Activated CD8-positive, alpha-beta memory T cell treated with anti-CD3 and anti-CD28 coated beads, Interleukin-2, amount 50 U/mL, for 48 hours (primary cell): Measurements from ENCODE around the gene RALGDS.

Source experiments
- DNase-seq: peaks from one replicate; pipeline ENCODE4 v3.0.0-alpha.2; 2020

Gene RALGDS

GRCh38 chr9:133149130-133150015 lies 28.3 kb upstream of the RALGDS start:
- peak; percentile 91 for DNase-seq

- DNase-seq, result peak; percentile 82
These were observed 27.4 kb upstream of the RALGDS start for GRCh38 chr9:133148199-133149129.

GRCh38 chr9:133147412-133148198 lies 26.6 kb upstream of the RALGDS start:
- peak; percentile 91 for DNase-seq

GRCh38 chr9:133146746-133147411 lies 25.8 kb upstream of the RALGDS start:
- DNase-seq, result no peak

- DNase-seq, result no peak
These were observed 24.1 kb upstream of the RALGDS start for GRCh38 chr9:133144904-133145851.

DNA sequence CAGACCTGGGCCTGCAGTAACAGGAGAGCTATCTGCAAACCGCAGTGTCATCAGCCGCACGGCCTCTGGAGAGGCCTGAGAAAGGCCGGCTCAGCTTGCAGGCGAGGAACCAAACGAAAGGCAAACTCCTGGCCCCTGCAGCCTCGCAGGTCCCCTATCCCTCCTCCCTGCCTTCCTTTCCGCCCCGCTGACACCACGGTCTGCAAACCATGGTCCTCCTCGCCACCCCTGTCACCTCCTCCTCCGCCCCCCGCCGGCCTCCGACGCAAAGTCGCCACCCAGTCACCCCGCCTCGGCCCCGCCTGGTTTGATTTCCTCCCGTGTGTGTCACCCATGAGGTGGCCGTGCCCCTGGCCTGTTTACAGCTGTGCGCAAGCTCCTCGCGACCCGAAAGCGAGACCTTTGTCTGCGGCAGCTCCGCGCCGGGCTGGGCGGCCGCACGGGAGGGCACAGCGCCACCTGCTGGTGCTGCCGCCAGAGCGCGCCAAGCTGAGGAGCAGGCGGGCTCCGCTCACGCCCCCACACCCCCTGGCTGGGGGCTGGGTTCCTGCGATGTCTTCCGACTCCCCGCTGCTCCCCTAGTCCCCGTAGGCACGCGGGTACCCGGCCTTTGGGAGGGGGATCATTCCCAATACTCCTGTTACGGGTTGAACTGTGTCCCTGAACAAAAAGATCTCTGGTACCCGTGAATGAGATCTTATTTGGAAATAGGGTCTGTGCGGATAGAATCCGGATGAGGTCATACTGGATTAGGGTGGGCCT lies 23.3 kb upstream of the RALGDS start:
- DNase-seq, result peak; percentile 97

DNA sequence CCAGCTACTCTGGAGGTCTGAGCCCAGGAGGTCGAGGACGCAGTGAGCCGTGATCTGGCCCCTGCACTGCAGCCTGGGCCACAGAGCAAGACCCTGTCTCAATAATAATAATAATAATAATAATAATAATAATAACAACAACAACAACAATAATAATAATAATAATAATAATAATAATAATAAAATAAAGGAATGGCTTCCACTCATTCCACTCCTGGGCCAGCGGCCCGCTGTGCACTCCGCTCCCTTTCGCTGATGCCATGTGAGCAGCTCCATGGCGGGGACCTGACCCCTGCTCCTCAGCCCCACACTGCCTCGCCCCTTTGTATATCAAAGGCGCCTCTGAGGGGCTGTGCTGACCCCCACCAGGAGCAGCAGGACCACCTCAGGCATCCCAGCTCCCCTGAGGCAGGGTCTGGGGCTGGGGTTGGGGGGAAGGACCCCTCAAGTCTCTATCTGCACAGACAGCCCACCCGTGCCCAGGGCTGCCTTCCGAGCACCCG lies 22.6 kb upstream of the RALGDS start:
- DNase-seq, result no peak

- no peak for DNase-seq
These were observed 21.9 kb upstream of the RALGDS start for GRCh38 chr9:133142684-133143622.

- DNase-seq, result peak; percentile 76
These were observed 21.0 kb upstream of the RALGDS start for GRCh38 chr9:133141833-133142595.

DNA sequence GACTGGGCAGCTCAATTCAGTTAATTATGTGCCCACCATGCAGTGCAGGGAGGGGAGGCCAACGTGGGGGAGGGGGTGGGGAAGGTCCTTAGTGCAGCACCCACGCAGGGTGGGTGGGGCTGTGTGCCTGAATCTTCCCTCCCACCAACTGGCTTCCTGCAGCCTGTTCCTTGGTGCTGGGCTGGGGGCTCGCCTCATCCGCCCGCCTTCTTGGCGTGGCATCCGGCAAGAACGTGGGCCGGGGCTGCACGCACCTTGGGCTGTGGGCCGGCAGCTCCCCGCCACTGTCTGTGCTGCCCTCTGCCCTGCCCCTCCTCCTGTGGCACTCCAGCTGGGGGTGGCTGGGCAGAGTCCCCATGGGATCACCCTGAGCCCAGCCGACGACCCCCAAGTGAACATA lies 19.6 kb upstream of the RALGDS start:
- DNase-seq, result no peak

DNA sequence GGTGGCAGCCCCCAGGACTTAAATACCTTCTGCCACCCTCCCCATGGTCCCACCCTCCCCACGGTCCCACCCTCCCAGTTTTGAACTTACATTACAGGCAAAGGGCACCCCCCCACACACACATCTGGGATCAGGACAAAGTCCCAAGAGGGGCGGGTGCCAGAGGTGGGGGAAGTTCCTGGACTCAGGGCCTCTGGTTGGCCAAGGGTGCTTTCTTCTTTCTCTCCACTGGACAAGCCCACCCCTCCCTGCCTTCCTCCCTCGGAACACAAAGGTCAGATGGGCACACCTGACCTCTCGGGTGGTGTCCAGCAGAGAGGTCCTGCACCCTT lies 19.1 kb upstream of the RALGDS start:
- no peak for DNase-seq

- no peak for DNase-seq
These were observed 18.5 kb upstream of the RALGDS start for GRCh38 chr9:133139246-133140173.

DNA sequence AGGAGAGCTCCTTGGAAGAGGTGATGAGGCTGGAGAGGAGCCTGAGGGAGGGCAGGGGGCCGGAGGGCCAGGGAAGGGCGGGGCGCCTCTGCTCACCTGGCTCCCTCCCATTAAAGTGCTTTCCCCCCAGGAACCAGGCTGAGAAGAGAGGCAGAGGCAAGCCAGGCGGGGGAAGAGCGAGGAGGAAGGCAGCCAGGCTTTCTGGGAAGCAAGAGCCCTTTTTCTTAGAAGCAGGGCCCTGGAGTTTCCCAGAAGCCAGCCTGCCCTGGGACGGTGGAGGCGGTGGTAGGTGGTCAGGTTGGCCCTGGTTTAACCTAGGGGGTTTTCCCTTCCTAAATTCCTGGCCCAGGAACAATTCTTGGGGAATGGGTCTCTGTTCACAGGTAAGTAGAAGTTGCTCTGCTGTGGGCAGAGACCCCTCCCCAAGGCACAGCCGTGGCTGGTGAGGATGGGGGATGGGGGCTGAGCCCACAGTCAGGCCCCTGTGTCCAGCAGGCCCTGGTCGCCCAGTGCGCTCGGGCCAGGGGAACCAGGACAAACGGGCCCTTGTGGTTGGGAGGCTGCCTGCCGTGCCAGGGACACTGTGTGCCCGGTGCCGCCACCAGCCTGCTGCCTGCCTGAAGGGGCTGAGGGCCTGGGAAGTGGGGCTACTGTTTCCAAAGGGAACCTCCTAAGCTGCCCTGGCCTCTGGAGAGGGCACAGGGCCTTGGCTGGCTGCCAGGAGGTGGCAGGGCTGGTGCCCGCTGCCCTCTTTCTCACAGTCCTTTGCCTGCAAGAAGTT lies 16.6 kb upstream of the RALGDS start:
- no peak for DNase-seq

- peak; percentile 87 for DNase-seq
These were observed 14.2 kb upstream of the RALGDS start for GRCh38 chr9:133135146-133135745.

DNA sequence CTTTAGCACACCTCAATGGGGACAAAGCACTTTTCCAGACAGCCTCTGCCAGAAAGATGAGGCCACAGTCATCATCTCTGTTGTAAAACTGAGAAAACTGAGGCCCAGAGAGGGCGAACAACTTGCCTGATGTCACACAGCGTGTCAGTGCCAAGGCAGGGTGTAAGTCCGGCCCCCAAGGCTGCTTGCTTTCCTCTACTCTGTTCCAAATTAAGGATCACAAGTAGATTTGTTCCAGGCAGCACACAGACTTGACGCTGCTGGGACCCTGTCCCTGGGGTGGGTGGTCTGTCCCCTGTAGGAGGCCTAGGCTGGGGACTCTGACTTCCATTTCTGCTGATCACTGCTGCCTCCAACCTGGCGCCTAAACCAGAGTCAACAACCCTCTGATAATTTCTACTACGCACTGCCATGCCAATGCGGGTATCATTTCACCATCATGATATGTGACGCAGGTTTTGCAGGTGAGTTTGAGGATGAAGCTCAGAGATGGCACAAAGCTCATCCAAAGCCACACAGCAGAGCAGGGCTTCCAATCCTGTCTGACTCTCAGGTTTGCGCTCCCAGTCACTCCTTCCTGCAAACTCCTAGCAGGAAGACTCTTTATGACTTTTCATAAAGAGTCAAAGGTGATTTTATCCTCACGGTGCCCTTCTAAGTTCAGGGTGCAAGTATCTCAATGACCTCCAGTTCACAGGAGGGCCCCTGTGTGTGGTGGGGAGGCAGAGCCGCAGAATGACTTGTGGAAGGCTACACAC lies 13.5 kb upstream of the RALGDS start:
- no peak for DNase-seq
